HL-60/S4 (cell line): ENCODE measurements around the gene ATL3.
"Not testable (repeated sequence)": the region's sequence is repeated elsewhere in the genome, so short reads cannot be mapped to it uniquely, and the experiment has no call there.

Source experiments
- in situ Hi-C: fragments of 300-500 bp; cut with MboI; formaldehyde crosslinking; loops from 2 replicates; pipeline ENCODE4 v1.14.3; 2022; ENCODE audit warnings: low sequenced_read_pairs

ATL3 gene

GRCh38 chr11:63622323-63622722 lies 48.9 kb downstream of the ATL3 start:
- in situ Hi-C loops: no loop called here

- in situ Hi-C loops: no loop called here
Observed at GRCh38 chr11:63621071-63621470, 50.1 kb downstream of the ATL3 start.

GRCh38 chr11:63619967-63620366 lies 51.2 kb downstream of the ATL3 start:
- in situ Hi-C loops: no loop called here

GRCh38 chr11:63617686-63618085 lies 53.5 kb downstream of the ATL3 start:
- in situ Hi-C loops: not testable (repeated sequence)

GRCh38 chr11:63616953-63617352 lies 54.2 kb downstream of the ATL3 start:
- in situ Hi-C loops: no loop called here

GRCh38 chr11:63614136-63614671 lies 57.0 kb downstream of the ATL3 start, which contains the start of gene PLAAT3:
TSS of gene PLAAT3 (minus strand) at chr11:63614433. CDS start at chr11:63614014, 419 bp downstream.
- in situ Hi-C loops: no loop called here

GRCh38 chr11:63613517-63614135 lies 57.5 kb downstream of the ATL3 start:
- in situ Hi-C loops: no loop called here

- in situ Hi-C loops: no loop called here
Observed at GRCh38 chr11:63612181-63612580, 59.0 kb downstream of the ATL3 start.

GRCh38 chr11:63611395-63611747 lies 59.8 kb downstream of the ATL3 start:
- in situ Hi-C loops: no loop called here

GRCh38 chr11:63610604-63611394 lies 60.4 kb downstream of the ATL3 start:
- in situ Hi-C loops: no loop called here

GRCh38 chr11:63609971-63610580 lies 61.1 kb downstream of the ATL3 start:
- in situ Hi-C loops: no loop called here

- in situ Hi-C loops: no loop called here
Observed at GRCh38 chr11:63609536-63609935, 61.6 kb downstream of the ATL3 start.

- in situ Hi-C loops: no loop called here
Observed at GRCh38 chr11:63608353-63609345, 62.5 kb downstream of the ATL3 start.

- in situ Hi-C loops: no loop called here
Observed at GRCh38 chr11:63603180-63603518, 68.0 kb downstream of the ATL3 start.

GRCh38 chr11:63602290-63603179 lies 68.6 kb downstream of the ATL3 start:
- in situ Hi-C loops: not testable (repeated sequence)

GRCh38 chr11:63599211-63600122 lies 71.7 kb downstream of the ATL3 start:
- in situ Hi-C loops: no loop called here

GRCh38 chr11:63598556-63598955 lies 72.6 kb downstream of the ATL3 start:
- in situ Hi-C loops: no loop called here

- in situ Hi-C loops: no loop called here
Observed at GRCh38 chr11:63595296-63595695, 75.9 kb downstream of the ATL3 start.

GRCh38 chr11:63592975-63593395 lies 78.2 kb downstream of the ATL3 start:
- in situ Hi-C loops: no loop called here
